Measurements from ENCODE around the gene SCARF2.
A peak's percentile ranks its signal among the peaks of the same experiment; 100 is the strongest.
"Not testable (repeated sequence)": the region's sequence is repeated elsewhere in the genome, so short reads cannot be mapped to it uniquely, and the experiment has no call there.

SCARF2 gene

DNA sequence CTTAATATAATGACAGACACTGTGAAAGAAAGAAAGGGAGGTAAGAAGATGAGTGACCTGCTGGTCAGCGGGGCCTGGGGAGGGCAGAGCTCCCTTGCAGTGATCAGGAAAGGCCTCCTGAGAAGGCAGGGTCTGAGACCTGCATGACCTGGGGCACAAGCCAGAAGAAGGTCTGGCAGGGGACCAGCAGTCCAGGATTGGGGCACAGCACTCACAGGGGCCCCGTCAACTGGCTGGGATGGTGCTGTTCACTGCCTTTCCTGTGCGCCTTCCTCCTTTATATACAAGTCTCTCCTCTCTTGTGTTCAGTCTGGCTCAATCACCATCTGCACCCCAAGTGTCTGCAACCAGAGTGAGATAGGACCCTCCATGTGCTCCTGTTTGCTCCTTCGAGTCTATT is 22.2 kb upstream of the SCARF2 start:
- no peak for DNase-seq (ENCODE audit: low spot score)

DNA sequence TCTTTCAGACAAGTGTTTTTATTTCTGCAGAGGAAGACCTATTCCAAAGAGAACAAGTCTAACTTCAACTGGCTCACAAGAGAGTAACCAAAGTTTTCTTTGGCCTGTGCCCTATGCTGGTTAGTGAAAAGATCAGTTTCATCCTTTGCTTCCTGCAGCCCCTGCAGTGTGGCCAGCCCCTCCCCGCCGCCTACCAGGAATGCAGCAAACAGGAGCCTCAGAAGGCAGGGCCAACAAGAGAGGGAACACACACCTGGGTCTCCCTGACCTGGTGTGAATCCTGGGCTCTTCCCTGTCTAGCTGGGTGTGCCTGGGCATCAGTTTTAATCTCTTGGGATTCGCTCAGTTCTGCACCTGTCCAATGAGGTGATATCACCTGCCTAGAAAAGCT is 21.5 kb upstream of the SCARF2 start:
- DNase-seq (ENCODE audit: low spot score), result no peak

DNA sequence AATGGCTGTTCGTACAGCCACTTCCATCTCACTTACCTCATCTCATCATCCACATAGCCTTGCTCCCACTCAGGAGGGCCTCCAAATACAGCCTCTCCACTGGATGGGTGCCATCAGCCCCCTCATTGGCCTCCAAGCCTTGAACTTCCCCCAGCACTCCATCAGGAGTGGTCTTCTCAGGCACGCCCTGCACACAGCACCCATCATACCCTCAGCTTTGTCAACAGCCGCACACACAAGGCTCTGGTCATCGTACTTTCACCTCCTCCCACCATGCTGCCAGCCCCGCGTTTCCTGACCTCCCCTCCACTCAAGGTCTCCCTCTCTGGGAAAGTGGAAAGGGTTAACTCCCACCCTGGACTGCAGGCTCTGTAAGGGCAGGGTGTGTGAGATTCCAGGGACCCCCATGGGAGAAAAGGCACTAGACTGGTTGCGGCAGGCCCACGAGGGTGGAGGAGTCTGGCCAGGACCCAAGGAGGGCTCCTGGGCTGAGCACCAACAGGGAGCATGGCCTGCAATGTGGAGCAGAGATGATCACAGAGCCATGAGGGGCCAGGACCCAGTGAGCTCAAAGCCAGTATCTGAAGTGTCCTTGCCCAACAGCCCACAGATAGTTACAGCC is 21.0 kb upstream of the SCARF2 start:
- DNase-seq (ENCODE audit: low spot score), result no peak

DNA sequence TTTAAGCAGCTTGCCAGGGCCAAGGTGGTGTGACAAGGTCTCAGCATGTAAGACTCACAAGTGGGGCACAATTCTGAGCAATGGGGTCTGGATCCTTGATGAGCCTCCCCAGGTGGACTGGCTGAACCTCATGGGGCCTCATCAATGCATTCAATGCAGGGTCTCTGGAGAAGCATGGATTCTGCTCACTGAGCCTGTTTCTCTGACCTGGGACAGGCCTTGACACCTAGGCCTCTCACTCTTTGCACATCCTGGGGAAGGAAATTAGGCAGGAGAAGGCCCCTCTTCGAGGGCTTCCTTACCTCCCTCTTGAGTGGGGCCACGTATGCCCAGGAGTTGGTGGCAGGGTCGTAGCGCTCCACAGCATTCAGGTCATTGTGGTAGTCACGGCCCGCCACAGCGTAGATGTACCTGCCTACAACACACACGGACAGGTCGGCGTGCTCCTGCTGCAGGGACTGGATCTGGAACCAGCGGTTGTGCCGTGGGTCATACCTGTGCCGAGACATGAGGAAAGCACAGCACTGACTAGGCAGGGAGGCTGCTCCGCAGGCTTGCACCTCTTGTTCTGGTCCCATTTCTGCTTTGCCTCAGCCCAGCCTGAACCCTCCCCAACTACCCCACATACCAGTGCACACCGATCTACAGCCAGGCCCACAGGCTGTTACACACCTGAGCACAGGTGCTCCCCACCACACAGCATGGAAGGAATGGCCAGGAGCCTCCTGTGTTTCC is 20.0 kb upstream of the SCARF2 start:
- no peak for DNase-seq (ENCODE audit: low spot score)

DNA sequence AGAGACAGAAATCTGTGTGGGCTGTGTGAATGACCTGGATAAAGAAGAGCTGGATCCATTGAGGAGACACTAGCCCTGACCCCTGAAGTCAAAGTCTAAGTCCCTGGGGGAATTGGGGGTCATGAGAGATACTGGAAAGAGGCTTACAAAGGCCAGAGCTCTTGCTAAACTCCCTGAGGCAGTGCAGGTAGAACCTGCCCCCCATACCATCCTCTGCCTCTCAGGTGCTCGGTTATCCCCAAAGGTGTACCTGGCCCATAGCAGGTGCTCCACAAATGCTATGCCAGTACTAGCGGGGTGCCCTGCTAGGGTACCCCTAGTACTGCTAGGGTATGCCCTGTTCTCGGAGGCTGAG is 19.1 kb upstream of the SCARF2 start:
- no peak for DNase-seq (ENCODE audit: low spot score)

DNA sequence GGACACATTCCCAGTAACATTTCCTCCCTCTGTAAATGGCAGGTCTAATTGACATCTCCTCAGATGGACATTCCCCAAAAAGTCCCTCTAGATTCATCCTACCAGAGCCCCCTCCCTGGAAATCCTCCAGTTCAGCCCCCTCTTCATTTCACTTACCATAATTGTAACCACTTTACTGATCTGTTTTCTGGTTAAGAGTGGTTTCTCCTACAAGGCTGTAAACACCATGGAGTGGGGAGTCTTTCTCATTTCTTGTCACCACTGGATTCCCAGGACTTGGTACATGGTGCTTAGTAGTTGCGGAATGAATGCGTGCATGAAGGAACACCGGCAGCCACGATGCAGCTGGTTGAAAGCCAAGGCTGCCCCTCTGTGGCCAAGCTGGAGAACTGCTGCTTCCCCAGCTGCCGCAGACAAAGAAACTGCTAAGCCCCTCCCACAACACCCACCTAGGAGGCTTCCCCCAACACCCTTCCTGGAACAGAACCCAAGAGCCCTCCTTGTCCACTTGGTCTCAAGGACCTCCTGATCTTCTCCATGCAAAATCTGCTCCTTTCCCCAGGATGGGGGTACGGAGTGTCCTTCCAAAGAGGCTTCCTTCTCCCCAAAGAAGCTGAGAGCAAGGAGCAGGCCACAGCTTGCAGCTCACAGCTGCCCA is 18.6 kb upstream of the SCARF2 start:
- DNase-seq (ENCODE audit: low spot score), result peak; percentile 78

DNA sequence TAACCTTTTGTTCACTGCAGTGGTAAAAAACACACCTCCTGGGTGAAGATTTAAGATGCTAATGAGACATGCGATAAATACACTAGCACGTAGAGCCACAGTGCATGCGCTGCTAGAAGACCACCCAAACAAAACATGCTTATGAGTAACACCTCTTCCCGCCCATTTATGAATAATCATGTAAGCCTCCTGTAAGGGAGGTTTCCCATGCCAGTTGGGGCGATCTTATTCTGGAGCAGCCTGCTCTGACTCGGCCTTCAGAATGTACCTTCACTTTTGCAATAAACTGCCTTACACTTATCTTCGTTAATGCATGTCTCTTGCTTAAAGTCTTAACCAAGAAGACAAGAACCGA is 18.1 kb upstream of the SCARF2 start:
- no peak for DNase-seq (ENCODE audit: low spot score)

DNA sequence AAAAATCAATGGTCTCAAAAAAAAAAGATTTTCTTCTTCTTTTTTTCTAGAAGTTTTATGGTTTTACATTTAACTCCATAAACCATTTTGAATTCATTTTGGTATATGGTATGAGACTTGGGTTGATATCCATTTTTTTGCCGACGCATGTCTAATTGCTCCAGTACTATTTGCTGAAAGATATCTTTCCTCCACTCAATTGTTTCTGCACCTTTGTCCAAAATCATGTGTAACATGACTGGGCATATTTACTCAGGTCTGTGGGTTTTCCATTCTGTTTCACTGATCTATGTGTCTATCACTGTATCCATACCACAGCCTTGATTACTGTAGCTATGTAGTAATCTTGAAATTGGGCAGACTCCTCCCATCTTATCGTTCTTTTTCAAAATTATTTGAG is 15.6 kb upstream of the SCARF2 start:
- DNase-seq (ENCODE audit: low spot score), result no peak

DNA sequence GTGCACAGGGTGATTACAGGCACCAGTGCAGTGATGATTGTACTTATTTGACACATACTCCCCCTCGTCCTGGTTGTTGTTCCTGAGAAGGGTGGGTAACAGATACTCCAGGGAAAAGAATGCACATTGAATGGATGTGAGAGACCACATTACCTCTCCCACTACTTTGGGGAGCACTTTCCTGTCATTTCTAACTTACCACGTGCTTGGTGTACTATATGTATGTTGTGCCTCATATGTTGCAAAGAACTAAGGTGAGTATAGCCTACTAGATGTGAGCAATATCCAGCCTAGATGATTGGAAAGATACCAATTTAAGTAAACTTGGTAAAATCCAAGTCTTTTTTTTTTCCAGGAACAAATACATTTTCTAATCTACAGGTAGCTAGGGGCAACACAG is 14.3 kb upstream of the SCARF2 start:
- DNase-seq (ENCODE audit: low spot score), result no peak

DNA sequence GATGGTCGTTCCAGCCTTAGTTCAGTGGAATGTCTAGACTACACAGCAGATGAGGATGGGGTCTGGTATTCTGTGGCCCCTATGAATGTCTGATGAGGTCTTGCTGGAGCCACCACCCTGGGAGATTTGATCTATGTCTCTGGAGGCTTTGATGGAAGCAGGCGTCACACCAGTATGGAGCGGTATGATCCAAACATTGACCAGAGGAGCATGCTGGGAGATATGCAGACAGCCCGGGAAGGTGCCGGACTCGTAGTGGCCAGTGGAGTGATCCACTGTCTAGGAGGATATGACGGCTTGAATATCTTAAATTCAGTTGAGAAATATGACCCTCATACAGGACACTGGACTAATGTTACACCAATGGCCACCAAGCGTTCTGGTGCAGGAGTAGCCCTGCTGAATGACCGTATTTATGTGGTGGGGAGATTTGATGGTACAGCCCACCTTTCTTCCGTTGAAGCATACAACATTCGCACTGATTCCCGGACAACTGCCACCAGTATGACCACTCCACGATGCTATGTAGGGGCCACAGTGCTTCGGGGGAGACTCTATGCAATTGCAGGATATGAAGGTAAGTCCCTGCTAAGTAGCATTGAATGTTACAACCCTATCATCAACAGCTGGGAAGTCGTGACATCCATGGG is 13.6 kb upstream of the SCARF2 start:
- DNase-seq (ENCODE audit: low spot score), result not testable (repeated sequence)

DNA sequence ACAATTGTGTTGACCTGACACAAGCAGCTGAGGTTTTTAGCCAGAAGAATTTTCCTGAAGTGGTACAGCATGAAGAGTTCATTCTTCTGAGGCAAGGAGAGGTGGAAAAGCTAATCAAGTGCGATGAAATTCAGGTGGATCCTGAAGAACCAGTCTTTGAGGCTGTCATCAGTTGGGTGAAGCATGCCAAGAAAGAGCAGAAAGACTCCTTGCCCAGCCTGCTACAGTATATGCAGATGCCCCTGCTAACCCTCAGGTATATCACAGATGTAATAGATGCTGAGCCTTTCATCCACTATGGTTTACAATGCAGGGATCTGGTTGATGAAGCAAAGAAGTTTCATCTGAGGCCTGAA is 12.9 kb upstream of the SCARF2 start:
- DNase-seq (ENCODE audit: low spot score), result no peak

DNA sequence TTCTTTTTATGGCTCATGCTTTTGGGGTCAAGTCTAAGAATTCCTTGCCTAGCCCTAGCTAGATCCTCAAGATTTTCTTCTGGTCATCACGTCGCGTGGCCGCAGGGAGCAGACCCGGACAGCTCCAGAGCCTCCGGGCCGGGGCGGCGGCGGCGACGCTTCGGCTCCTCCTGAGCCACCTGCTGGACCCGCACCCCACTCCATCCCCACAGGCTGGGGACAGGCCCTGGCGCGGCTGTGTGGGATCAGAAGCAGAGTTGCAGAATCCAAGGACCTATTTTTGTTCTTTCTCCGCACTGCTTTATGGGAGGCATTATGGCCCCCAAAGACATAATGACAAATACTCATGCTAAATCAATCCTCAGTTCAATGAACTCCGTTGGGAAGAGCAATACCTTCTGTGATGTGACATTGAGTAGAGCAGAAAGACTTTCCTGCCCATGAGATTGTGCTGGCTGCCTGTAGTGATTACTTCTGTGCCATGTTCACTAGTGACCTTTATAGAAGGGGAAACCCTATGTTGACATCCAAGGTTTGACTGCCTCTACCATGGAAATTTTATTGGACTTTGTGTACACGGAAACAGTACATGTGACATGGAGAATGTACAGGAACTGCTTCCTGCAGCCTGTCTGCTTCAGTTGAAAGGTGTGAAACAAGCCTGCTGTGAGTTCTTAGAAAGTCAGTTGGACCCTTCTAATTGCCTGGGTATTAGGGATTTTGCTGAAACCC is 12.4 kb upstream of the SCARF2 start:
- no peak for DNase-seq (ENCODE audit: low spot score)

DNA sequence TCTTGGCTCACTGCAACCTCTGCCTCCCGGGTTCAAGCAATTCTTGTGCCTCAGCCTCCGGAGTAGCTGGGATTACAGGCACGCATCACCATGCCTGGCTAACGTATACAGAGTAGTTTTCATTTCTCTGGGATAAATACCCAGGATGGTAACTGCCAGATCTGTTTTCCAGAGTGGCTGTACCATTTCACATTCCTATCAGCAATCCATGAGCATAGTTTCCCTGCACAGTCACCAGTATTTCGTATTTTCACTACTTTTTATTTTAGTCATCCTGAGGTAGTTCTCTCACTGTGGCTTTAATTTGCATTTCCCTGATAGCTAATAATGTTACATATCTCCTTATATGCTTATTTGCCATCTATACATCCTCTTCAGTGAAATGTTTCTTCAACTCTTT is 11.0 kb upstream of the SCARF2 start:
- DNase-seq (ENCODE audit: low spot score), result no peak

DNA sequence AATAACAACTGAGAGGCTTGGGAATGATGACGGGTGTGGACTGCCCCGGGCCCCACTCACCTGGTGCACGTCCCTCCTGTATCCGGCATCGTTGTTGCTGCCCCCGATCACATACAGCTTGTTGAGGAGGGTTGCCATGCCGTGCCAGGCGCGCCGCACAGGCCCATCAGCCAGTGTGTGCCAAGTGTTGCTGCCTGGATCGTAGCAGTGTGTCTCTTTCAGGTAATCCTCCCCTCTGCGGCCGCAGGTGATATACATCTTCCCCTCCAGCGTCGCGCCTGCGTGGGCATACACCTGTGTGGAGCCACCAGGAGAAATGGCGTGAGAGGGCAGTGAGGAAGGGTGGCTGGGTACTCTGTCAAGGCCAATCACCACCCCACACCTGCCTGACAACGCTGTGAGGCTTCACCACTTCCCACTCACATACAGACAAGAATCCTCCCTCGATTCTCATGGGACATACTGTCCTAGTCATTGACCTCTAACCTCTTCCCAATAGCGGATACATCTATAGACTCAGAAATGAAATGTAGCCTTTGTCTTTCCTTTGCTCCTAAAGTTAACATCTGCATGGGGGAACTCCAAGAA is 8.9 kb upstream of the SCARF2 start:
- DNase-seq (ENCODE audit: low spot score), result no peak

DNA sequence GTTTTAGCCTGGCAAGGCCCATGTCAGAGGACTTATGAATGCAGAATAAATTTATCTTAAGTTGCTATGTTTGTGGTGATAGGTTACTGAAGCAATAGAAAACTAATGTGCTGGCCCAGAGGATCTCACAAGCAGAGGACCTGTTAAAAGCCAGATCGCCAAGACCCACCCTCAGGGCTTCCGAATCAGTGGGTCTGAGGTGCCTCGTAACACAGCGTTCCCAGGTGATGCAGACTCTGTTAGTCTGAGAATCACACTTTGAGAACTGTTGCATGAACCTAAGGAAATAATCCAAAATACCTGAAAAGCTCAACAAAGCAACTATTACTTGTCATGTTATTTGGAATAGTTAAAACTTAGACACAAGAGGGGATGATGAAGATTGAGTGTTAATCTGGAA is 6.7 kb upstream of the SCARF2 start:
- no peak for DNase-seq (ENCODE audit: low spot score)

DNA sequence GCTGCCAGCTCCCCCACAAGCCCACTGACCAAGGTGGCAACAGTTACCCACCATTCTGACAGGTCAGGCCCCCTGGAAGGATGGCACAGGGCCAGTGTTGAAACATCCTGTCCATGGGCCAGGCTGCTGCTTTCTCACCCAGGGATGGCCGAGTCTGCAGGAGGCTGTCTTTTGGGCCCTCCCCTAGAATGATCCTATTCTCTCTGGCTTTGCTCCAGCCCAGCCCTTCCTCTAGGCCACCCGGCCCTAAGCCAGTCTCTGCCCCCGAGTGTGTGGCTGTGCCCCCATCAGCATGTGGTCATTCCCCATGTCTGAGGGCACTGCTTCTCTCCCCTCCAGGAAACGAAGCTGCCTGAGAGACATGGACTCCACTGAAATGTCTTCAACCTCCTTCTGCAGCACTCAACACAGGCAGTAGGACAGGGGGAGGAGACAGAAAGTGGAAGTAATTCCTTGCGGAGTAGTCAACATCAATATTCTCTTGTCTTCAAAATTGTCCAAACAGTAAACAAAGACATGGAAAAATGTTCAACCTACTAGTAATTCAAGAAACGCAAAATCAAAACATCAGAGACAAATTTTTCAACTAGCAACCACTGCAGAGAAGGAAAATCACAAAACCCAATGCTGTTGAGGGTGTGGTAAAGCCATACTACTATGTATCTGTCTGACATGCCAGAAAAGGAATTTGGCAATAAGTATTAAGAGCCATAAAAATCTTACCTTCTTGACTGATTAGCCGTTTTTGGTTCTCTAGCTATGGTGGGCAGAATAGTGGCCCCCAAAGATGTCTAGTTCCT is 5.1 kb upstream of the SCARF2 start:
- DNase-seq (ENCODE audit: low spot score), result no peak

DNA sequence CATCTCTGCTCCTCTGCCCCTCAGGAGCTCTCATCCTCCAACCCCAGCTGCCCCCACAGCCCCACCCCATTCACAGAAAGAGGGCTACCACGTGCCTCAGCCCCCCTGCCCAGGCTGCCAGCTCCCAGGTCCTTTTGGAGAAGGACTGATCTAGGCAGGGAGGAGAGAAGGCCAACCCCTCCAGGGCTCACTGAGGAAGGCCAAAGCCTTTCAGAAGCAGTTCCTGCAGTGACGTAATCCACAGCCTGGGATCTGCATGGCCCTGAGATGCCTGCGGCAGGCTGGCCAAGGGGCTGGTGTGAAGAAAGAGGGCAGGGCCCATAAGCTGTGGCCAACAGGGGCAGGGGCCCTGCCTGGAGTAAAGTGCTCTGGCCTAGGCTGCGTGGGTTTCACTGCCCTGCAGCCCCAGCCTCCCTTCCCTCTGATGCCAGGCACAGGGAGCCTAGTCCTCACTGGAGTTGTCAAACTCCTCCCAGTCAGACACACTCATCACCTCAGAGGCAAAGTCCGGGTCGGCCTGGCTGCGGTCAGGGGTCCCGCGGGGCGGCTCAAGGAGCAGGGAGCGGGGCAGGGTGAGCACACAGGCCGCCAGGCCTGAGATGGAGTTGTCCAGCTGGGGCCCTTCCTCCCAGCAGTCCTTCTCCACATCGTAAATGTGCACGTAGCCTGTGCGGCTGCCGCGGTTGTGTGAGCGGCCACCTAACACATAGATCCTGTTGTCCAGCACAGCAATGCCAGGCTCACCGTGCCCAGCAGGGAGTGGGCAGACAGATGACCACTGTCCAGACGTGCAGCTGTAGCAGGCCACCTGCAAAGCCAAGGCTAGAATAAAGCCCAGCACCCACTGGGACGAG is 4.2 kb upstream of the SCARF2 start:
- DNase-seq (ENCODE audit: low spot score), result no peak

DNA sequence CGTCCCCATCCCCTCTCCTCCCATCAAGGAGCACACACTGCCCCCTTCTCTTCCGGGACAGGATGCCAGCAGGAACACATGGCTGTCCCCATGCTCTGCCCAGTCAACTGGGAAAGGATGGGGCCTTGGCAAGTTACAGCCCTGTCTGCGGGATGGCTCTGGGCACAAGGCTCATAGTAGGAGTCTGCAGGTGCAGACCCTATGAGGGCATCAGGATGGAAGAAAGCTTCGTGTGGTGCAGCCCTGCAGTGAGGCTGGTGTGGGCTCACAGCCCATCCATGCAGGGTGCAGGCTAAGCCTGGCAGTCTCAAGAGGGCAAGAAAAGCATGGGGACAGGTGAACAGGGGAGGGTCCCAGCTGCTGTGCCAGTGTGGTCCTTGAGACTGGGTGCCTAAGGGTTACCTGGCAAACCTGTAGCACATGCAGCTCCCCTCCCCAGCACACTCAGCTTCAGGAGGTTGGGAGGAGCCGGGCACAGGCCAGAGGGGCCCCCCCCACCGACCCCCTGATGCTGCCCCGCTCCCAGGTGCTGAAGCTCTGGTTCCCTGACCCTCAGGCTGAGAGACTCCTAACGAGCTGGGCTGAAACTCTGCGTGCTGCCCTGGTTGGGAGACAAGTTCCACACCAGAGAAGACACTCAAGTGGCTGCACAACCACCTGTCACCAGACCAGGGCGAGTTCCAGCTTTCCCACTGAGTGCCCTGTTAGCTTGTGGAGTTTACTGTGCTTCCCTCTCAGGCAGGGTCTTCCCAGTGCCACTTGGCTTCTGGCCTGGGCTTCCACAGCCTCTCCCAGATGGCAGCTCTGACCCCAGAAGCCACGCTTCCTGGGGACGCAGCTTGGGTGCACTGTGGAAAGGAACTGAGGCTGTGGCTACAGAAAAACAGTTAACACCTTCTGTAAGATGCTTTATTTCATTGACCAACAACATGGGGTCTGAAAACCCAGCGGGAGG is 3.3 kb upstream of the SCARF2 start:
- no peak for DNase-seq (ENCODE audit: low spot score)

DNA sequence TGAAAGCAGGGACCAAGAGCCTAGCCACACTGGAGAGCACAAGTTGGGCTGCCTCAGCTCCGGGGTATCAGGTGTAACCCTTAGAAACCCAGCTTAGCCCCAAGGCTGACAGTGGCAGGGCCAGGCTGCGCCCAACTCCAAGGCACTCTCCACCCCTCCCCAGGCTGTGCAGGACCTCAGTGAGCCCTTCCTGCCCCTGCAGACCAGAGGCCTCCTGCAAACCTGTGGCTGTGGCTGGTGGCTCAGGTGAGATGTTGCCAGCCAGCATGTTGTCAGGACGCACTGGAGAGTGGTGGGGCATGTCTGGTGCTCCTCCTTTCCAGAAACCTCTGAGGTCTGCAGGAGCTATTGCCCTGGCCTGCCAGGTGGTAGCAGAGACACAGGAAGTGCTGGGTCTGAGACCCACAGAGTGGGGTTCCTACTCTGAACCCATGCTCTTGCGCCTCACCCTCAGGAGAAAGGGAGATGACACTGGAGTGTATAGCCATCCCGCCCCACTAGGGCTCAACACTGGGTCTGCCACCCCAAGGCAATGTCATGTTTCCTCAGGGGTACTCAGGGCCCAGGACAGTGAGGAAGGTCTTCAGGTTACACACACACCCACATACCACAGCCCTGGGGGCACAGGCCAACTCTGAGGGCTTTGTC is 2.4 kb upstream of the SCARF2 start:
- no peak for DNase-seq (ENCODE audit: low spot score)

Data from activated CD4-positive, alpha-beta T cell treated with anti-CD3 and anti-CD28 coated beads, Interleukin-2, Interleukin-4, amounts not matched to agents 100 ng/mL and 50 ng/mL, durations not matched to agents 16 hours and 8 hours (primary cell).